ENCODE data around the gene PHTF2.

Gene PHTF2

DNA sequence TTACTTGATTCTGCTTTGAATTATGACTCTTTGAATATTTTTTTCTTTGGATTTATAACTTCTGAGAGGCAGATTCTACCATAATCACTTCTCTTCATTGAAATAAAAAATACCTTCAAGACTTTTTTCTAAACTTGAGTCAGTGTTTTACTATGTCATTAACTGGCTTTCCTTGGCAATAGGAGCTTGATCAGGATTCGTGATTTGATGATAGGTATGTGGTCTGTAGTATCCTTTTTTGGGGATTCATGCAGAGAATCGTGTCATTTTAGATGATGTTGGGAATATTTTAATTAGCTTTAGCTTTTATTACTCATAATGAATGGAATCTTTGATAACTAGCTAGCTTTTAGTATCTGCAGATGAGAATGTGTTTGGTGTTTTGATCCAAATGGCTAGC lies 83.3 kb downstream of the PHTF2 start:
- no peak for DNase-seq

DNA sequence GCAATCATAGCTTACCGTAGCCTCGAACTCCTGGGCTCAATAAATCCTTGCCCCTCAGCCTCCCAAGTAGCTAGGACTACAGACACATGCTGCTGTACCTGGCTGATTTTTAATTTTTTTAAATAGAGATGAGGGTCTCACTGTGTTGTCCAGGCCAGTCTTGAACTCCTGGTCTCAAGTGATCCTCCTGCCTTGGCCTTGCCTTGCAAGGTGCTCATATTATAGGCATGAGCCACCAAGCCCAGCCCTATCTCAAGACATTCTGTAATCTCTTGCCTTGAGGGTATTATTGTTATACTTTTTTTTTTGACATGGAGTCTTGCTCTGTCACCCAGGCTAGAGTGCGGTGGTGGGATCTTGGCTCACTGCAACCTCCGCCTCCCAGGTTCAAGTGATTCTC lies 86.6 kb downstream of the PHTF2 start:
- no peak for DNase-seq

DNA sequence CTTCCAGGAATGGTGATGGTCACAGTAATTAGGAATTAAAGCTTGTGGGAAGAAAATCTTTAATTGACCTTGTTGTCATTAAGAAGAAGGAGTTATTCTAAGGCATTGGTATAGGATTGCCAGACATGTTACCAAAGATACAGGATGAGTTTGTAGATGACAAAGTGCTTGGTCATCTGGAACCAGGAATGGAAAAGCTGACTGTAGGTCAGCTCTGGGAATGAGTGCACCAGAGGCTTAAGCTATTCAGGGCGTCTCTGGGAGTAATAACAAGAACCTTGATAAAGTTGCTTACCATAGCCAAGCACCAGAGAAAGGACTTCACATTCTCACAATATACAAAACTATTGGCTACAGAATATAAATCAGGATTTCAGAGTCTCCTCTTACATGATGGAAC lies 89.0 kb downstream of the PHTF2 start:
- DNase-seq: no peak

DNA sequence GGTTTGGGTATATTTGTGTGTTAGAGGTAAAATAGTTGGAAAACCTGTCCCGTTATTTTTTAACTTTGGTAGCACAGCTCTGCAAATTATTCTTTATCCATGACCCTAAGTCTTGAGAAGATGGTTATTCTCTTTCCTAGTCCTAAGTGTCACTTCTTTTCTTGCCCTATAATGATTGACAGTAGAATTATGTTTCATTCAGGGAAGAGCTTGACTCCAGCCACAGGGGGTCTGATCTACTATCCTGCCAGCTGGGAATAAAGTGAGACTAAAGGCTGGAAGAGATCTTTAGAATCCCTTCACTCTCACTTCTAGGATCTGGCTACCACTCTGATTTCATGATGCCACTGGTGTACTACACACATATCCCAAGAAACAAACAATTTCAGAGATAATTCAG lies 90.4 kb downstream of the PHTF2 start:
- no peak for DNase-seq

DNA sequence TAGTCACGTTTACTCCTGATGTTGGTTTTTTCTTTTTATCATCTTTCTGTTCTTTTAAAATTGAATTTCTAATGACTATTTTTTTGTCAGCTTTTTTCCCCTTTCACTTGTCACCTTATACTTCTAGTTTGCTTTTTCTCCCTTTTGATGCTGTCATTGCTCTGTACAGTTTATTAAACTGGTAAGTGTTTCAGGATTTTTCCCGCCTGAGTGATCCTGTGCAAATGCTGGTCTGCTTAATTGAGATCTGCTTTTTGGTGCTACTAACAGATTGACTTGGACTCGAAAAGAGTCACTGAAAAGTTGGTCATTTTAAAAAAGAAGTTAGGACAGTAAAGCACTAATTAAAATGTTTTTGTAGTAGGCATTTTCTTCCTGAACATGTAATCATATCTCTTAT lies 95.2 kb downstream of the PHTF2 start:
- no peak for DNase-seq

DNA sequence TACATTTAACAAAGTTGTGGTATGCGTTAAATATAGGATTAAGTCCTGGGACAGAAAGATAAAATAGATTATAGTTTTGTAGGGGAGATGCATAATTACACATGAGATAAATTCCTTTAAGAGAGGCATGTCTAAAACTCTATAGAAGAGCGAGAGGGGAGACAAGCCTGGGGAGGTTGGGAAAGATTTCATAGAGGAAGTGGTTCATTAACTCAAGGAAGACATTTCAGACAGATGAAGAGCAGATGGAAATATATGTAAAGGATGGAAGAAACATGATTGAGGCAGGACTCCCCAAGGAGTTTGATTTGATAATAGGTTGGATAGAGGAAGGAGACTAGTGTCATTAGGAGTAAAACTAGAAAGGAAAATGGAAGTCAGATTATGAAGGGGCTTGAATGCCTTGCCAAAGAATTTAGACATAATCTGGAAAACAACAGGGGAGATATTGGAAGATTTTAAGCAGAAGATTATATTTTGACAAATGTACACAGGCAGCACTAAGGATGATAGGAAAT lies 96.1 kb downstream of the PHTF2 start:
- DNase-seq: no peak

DNA sequence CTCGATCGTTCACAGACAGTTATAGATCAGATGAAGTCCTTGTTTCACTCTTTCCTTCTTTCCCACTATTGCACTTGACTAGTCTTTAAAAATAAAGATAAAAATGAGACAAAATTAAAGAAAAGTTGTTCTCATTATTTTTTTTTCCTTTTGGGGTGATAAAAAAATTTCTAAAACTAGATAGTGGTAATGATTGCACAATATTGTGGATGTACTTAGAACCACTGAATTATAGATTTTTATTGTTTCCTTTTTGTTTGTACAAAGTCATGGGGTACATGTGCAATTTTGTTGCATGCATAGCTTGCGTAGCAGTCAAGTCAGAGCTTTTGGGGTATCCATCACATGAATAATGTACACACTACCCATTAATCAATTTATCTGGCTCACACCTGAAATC lies 97.3 kb downstream of the PHTF2 start:
- DNase-seq: no peak

DNA sequence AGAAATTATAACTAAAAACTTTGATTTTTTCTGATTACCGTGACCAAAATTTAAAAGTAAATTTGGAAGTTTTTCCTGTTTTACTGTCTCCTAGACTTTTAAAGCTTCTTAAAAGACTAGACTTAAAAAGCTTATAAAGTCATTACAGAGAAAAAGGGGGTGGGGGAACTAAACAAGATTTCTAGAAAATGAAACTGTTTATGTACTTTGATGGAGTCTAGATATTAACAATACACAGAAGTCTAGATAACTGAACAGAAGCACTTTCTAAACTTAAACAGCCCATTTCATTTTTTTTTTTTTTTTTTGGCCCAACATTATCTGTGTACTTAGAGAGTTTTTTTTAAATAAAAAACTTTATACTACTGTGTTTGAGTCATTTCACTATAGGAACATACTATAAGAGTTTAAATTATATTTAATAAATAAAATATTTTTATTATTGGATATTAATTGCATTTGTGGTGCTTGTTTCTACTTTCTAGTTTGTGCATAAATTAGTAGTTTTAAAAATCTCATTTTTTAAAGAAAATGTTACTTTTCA lies 98.5 kb downstream of the PHTF2 start:
- no peak for DNase-seq

DNA sequence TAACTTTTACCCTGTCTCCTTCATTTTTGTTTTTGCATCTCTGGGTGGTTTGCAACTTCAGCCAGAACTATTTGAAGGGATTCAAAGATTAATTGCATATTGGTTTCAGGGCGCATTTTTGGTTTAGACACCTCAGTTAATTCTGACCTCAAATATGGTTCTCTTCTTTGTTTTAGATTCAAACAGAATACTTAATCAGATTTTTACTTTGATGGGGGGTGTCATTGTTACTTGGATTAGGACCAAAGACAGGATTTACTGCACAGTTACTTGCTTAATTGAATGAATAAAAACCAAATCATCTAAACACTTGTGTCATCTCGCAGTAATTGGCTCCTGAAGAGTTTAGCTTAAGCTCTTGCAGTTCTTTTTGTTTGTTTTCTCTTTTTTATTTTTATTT lies 100.9 kb downstream of the PHTF2 start:
- DNase-seq: no peak

DNA sequence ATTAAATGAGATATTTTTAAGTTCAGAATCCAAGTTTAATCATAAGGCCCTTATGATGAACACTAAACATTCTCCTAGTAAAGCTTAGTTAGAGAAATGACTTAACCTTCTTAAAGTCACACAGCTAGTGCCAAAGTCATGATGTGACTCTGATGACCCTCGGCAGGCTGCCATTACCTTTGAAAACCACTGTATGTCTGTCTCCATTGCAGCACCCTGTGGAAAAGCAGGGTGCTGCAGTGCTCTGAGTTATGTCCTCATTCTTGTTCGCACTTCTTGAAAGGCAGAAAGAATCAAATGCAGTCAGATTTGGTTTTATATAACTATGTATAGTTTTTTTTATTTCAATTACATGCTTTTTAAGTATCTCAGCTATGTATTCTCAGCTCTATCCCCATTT lies 105.0 kb downstream of the PHTF2 start:
- peak; percentile 21 to 43 for DNase-seq

DNA sequence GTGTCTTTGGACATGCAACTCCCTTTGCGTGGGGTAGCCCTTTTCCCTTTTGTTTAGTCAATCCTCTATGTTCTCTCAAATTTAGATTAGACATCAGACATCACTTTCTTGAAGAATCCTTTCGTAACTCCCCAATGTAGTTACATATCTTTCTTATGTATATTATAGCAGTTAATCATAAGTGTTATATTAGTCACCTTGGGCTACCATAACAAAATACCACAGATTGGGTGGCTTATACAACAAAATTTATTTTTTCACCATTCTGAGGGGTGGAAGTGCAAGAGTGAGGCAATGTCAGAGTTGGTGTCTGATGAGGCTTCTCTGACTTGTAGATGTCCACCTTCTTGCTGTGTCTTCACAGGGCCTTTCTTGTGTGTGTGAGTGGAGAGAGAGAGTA lies 105.7 kb downstream of the PHTF2 start:
- no peak for DNase-seq

DNA sequence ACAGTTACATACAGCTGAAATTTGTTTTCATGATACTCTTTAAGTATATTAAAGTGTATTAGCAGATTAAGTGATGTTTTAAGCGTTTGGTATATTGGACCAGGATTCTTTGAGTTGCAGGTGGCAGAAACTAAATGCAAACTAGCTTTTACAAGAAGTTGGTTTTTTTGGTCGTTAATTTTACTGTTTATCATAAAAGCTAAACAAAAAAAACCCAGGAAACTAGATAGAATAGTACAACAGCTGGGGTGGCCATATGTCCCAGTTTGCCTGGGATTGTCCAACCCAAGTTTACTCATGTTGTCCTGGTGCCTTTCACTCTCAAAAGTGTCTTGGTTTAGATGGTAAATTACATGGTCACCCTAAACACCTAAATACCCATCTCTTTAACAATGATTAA lies 108.7 kb downstream of the PHTF2 start:
- DNase-seq: no peak

DNA sequence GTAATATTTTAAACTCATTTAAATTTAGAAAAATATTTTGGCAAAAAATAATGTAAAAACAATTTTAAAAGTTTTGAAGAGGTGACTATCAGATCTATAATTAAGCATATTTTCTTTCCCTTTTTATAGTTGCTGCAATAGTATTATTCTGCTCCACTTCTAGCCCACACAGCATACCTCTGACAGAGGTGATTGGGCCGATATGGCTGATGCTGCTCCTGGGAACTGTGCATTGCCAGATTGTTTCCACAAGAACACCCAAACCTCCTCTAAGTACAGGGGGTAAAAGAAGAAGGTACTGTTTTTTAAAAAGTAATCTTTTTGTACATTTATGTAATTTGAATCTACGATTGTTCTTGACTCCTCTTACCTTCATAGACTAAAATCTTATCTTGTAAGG lies 110.1 kb downstream of the PHTF2 start:
- no peak for DNase-seq

DNA sequence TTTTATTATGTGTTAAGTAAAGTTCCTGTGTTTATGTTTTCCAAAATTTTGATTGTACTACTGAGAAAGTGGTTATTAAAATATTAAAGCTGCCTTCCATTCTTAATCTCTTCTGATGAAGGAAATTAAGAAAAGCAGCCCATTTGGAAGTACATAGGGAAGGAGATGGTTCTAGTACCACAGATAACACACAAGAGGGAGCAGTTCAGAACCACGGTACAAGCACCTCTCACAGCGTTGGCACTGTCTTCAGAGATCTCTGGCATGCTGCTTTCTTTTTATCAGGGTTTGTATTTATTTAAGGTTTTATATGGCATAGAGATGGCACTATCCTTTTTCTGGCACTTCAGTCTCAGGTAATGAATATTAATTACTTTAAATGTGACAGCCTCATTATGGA lies 111.6 kb downstream of the PHTF2 start:
- no peak for DNase-seq

DNA sequence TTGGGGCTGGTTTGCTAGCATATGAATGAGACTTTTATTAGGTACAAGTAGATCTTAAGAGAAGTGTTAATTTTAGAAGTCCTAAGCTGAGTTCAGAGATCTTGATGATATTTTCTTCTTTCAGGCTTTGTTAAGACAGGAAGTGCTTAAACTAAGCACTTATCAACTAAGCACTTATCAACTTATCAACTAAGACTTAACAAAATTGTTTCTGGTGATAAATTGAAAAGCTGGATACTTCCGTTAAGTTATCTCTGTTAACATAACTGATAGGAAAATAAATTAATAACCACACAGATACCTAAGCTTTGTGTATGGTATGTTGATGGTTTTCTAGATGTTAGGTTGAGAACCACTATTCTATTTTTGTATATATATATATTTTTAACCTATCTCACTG lies 113.7 kb downstream of the PHTF2 start:
- no peak for DNase-seq

DNA sequence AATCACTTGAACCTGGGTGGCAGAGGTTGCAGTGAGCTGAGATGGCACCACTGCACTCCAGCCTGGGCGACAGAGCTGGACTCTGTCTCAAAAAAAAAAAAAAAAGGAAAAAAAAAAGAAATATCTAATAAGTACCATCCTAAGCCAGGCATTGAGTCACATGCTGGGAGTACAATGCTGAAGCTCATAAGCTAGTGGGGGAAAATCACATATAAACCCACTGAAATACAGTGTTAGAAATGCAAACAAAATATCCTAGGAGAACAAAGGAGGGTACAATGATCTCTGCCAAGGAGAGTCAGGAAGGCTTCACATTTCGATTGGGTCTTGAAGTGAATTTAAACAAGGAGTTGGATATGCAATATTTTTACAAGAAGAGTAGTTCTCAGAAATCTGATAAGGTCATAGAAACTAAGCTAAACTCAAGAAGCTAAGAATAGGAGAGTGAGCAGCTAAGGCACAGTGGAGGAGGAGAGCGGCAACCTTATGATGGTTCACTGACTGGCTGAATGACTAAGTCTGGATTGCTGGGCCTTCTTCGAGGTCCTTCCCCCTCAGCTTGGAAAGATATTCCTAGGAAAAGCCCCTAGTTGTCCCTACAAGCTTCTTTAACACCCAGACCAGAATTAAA lies 115.5 kb downstream of the PHTF2 start:
- no peak for DNase-seq

DNA sequence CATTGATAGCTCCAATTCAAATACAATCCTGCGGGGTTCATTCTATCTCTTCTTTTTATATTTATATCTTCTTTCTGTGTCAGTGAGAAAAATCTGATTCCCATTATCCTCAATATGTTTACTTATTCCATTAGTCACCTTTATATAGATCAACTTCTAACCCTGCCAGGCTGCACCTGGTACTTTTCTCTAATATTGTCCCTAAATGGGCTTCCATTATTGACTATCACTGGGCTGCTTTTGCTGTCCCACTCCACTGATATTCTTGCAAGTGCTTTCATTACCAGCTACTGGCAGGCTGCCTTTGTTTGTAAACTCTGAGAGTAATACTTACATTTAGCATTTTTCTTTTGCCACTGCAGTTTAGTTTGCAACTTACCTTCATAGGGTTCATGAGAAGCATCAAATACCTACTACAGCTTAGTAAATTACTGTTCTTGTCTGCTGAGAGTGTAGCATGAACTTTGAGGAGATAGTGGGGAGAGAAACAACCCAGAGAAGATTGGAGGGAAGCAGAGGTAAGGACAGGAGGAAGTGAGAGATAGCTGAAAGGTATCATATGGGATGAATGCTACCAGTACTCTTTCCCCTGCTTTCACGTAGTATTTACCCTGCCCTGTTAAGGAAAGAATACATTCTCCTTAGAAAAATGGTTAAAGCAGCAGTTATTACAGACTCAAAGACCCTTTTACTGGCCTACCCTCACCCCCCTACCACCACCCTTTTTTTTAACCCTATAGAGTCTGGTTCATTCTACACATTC lies 119.1 kb downstream of the PHTF2 start:
- DNase-seq: no peak

DNA sequence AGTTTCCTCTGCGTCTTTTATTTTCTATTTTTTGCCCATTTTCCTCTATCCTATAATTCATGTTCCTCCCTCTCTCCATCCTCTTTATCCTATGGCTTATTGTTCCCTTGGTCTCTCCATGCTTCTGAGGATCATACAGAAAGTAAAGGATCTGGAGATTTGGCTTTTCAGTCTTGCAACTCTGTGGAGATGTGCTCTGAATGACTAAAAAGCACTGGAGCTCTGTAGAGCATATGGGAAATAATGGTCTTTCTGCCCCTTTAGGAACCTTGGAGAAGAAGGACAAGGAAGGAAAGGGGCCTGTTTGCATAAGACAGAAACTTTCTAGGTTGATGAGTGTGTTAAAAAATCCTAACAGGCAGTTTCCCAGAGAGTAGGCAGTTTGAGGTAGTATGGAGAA lies 120.1 kb downstream of the PHTF2 start:
- no peak for DNase-seq

DNA sequence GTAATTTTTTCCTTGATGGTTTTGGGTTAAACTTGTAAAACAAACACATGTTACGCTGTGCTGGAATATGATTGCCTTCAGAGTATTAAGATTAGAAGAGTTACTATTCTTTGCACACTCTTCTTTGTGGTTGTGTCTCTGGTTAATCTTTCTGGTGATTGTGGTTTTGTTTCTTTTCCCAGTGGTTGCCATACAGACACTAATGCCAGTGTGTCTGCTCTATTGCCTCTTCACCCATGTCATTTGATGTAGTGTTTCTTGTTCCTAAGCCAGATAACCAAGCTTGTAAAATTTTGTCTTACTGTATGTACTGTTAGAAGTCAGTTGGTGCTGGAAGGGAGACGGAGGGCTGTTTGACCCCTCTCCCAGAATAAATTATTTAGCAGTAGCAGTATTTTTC lies 124.8 kb downstream of the PHTF2 start:
- DNase-seq: no peak

DNA sequence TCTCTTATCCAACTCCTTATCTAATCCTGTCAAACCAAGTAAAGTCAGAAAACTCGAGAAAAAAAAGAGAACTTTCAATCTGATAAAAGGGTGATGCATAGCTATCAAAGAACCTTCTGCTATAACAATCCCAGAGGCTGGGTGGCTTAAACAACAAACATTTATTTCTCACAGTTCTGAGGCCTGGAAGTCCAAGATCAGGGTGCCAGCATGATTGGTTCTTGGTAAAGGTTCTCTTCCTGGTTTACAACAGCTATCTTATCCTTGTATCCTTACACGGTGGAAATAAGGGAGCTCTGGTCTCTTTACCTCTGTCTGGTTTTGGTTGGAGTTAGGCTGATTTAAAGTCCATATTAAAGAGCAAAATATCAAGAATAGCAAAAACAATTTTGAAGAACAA lies 131.9 kb downstream of the PHTF2 start:
- no peak for DNase-seq

DNA sequence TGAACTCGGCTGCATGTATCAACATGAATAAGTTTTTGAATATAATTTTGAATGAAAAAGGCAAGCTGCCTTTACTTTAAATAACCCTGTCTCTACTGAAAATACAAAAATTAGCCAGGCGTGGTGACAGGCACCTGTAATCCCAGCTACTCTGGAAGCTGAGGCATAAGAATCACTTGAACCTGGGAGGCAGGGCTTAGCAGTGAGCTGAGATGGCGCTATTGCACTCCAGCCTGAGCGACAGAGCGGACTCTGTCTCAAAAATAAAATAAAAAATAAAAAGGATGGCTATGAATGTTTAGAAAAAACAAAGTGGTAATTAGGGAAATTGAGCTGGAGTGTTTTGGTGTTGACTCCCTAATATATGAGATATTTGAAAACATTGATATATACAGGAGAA lies 133.3 kb downstream of the PHTF2 start:
- DNase-seq: no peak

DNA sequence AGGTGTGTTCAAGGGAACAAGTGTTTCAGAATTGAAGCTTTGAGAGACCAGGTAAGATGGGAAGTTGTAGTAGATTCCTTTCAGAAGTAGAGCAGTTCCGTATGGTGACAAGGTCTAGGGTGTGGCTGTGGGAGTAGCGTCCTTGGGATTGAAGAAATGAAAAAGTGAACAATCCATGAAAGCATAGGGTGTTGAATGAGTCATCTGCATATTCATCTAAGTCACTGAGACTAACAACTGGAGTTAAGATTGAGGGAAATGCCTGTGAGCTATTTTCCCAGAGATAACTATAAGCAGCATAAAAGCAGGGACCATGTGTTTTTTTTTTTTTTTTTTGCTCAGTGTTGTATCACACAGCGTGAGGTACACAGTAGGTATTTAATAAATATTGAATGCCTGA lies 134.8 kb downstream of the PHTF2 start:
- peak; percentile 4 to 6 for DNase-seq

DNA sequence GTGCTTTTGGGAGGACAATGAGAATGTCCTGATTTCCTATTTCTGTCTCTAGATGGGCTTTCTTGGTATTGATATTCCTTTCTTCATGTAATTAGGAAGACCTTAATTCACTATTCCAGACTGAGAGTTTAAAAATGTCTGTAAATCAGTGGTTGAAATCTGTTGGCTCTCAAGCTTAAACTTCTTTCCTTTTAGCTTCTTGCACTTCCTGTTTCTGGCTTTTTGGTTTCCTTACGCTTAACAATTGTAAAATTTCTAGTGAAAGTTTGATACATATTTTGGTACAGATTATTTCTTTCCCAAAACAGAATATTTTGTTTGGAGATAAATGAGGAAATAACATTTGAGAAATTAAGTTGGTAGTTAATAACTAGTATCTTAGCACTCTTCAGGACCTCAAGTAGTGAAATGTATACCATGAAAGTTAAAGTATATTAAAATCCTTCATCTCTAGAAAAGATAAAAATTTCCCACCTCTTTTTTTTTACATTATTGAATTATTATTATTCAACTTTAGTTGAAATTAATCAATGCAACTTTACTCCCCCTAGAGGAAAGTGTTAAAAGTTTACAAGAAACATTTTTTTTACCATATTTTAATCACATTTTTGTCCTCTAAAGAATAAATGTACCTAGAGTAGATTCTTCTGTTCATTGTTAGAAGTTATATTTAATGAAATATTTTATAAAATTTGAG lies 137.2 kb downstream of the PHTF2 start:
- DNase-seq: peak; percentile 1 to 21

DNA sequence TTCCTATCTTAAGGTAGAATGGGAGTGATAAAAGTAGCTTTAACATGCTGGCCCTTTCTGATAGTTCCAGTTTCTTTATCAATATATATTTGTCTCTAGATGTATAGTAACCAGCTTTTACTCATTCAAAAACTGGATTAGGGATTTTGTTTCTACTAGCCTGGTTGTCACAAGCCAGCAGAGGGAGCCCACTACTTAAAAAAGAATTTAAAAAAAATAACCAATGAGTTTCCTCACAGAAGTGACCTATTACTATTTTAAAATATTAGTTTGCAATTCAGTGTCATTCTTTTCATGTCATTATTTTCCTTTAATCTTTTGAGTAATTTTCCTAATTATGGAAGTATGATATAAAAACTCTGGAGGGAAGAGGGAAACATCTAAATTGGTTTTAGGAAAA lies 142.1 kb downstream of the PHTF2 start:
- DNase-seq: peak; percentile 29 to 32
